OCI-LY3 (cell line): ENCODE measurements around the gene KCTD17.

ENCODE experiments used
- H2AFZ ChIP-seq: fragments of 200-600, 300-600 bp; shearing (Covaris generic); 2 replicates; pipeline ENCODE4 v1.6.0; 2014; ENCODE audit warnings: antibody characterized with exemption, low read depth, low read length
- H3K27ac ChIP-seq: fragments of 200-600, 300-600 bp; sonication (generic); 2 replicates; pipeline ENCODE4 v1.5.1; 2014; ENCODE audit warnings: mild to moderate bottlenecking, low read length, moderate library complexity, mixed read lengths
- H3K27me3 ChIP-seq: fragments of 200-600, 300-600 bp; sonication (generic); 2 replicates; pipeline ENCODE4 v1.6.1; 2014; ENCODE audit warnings: low read depth, low read length, mixed read lengths
- H3K36me3 ChIP-seq: fragments of 200-600, 300-600 bp; sonication (generic); replicated peaks from 2 replicates; pipeline ENCODE3; 2014; ENCODE audit warnings: low read depth, low read length, mixed read lengths
- H3K4me1 ChIP-seq: fragments of 300-600, 200-600 bp; sonication (generic); 2 replicates; pipeline ENCODE4 v1.6.1; 2014; ENCODE audit warnings: low read length, mixed read lengths
- H3K4me2 ChIP-seq: fragments of 200-600, 300-600 bp; sonication (generic); 2 replicates; pipeline ENCODE4 v1.6.1; 2014; ENCODE audit warnings: low read length, mixed read lengths
- H3K4me3 ChIP-seq: fragments of 300-600, 200-600 bp; sonication (generic); 2 replicates; pipeline ENCODE4 v1.5.1; 2014; ENCODE audit warnings: antibody characterized with exemption, mild to moderate bottlenecking, low read length, moderate library complexity
- H3K79me2 ChIP-seq: fragments of 300-600, 200-600 bp; shearing (Covaris generic); 2 replicates; pipeline ENCODE4 v1.6.1; 2014; ENCODE audit warnings: mild to moderate bottlenecking, low read length, mixed read lengths
- H3K9ac ChIP-seq: fragments of 300-600, 200-600 bp; shearing (Covaris generic); 2 replicates; pipeline ENCODE4 v1.6.0; 2014; ENCODE audit warnings: mild to moderate bottlenecking, low read length, moderate library complexity
- H3K9me3 ChIP-seq: fragments of 200-600, 300-600 bp; shearing (Covaris generic); 2 replicates; pipeline ENCODE4 v1.6.1; 2014; ENCODE audit warnings: low read length, mixed read lengths; ENCODE audit not compliant: insufficient read depth
- H4K20me1 ChIP-seq: fragments of 200-600, 300-600 bp; sonication (generic); 2 replicates; pipeline ENCODE4 v1.6.1; 2016; ENCODE audit warnings: low read length, mixed read lengths; ENCODE audit not compliant: insufficient read depth
- EZH2phosphoT487 ChIP-seq: fragments of 200-600 bp; shearing (Covaris generic); IDR thresholded peaks from 2 replicates; pipeline ENCODE4 v1.6.1; 2018; ENCODE audit warnings: antibody characterized with exemption, mixed run types, low read depth
- TF ChIP-seq, protein P1 (sequence below): fragments of 200-600, 300-600 bp; sonication (generic); IDR thresholded peaks from 2 replicates; pipeline ENCODE4 v1.5.1; 2014; ENCODE audit warnings: antibody characterized with exemption, low read length, low read depth

Gene KCTD17

DNA sequence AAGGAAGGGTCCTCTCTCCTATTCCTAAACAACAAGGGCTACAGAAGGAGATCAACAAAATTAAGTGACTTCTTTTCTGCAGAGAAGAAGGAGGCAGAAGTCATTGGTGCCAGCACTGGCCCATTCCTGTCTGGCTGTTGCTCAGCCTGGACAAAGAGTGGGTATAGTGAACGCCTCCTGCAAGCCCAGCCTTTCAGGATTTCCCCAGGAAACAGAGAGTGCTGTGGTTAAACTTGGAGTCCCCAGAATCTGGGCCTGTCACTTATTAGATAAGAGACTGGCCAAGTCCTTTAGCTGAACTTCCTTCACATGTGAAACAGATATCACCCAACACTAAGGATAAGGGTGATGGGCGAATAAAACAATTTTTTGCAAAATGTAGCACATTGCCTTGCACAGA is 43.2 kb upstream of the KCTD17 start:
- H3K4me2 ChIP-seq = no peak overlapping the region
- no peaks in the 10 kb centered on the region for H4K20me1 ChIP-seq
- TF ChIP-seq, protein P1, sequence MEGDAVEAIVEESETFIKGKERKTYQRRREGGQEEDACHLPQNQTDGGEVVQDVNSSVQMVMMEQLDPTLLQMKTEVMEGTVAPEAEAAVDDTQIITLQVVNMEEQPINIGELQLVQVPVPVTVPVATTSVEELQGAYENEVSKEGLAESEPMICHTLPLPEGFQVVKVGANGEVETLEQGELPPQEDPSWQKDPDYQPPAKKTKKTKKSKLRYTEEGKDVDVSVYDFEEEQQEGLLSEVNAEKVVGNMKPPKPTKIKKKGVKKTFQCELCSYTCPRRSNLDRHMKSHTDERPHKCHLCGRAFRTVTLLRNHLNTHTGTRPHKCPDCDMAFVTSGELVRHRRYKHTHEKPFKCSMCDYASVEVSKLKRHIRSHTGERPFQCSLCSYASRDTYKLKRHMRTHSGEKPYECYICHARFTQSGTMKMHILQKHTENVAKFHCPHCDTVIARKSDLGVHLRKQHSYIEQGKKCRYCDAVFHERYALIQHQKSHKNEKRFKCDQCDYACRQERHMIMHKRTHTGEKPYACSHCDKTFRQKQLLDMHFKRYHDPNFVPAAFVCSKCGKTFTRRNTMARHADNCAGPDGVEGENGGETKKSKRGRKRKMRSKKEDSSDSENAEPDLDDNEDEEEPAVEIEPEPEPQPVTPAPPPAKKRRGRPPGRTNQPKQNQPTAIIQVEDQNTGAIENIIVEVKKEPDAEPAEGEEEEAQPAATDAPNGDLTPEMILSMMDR = no peak
- TF ChIP-seq EZH2phosphoT487 = no peak
- H3K27ac ChIP-seq = no peak overlapping the region
- no peaks in the 10 kb centered on the region for H3K9me3 ChIP-seq
- no peak overlapping the region for H3K4me3 ChIP-seq
- peaks cover 49% of the 10 kb centered on the region for H3K27me3 ChIP-seq
- H2AFZ ChIP-seq = no peak overlapping the region
- no peaks in the 10 kb centered on the region for H3K4me1 ChIP-seq
- H3K9ac ChIP-seq = no peak overlapping the region
- H3K36me3 ChIP-seq = no peaks in the 10 kb centered on the region
- H3K79me2 ChIP-seq = no peaks in the 10 kb centered on the region

DNA sequence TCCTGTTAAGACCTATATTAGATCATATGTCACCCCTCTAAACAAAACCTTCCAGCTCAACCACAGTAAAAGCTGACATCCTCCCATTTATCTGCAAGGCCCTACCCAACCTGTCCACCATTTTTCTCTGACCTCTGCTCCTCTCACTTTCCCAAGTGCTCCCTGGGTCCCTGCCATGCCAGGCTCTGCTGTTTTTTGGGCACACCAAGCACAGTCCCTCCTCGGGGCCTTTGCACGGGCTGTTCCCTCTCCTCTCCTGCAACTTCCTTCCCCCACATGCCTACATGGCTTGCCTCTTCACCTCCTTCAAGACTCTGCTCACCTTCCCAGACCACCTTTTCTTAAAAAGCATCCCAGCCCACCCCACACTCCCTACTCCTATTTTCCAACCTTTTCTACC is 42.1 kb upstream of the KCTD17 start:
- Histone ChIP-seq H4K20me1 (no peaks in the 10 kb centered on the region), H3K79me2 (no peaks in the 10 kb centered on the region), H3K4me1 (no peaks in the 10 kb centered on the region), H3K4me2 (no peak overlapping the region), H3K4me3 (no peak overlapping the region), H3K27ac (no peak overlapping the region), H3K36me3 (no peaks in the 10 kb centered on the region), H2AFZ (no peak overlapping the region), H3K9me3 (no peaks in the 10 kb centered on the region), H3K9ac (no peak overlapping the region), H3K27me3 (peaks cover 49% of the 10 kb centered on the region)
- TF ChIP-seq EZH2phosphoT487 = no peak
- TF ChIP-seq, protein P1 = no peak

DNA sequence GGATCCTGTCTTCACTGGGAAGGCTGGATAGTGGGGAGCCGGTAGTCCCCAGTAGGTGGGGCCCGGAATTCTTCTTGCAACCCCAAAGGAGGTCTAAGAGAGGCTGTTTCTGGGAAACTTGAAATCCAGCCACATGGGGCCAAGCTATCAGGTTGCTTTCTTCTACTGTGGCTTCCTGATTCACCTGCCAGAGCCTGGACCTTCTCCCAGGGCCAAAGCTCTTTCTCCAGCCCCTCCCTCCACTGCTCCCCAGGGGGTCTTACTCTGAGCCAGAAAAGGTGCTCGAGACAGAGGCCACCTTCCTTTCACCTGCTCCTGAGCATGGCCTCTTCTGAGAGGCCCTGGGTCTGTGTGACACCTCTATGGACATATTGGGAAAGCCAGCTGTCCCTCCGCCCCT is 41.4 kb upstream of the KCTD17 start:
- H3K27ac ChIP-seq = no peak overlapping the region
- no peak overlapping the region for H3K4me2 ChIP-seq
- H4K20me1 ChIP-seq = no peaks in the 10 kb centered on the region
- H3K4me3 ChIP-seq = no peak overlapping the region
- no peaks in the 10 kb centered on the region for H3K9me3 ChIP-seq
- no peak overlapping the region for H2AFZ ChIP-seq
- no peak overlapping the region for H3K9ac ChIP-seq
- no peaks in the 10 kb centered on the region for H3K4me1 ChIP-seq
- H3K27me3 ChIP-seq = peaks cover 47% of the 10 kb centered on the region
- TF ChIP-seq, protein P1 = no peak
- no peak for TF ChIP-seq EZH2phosphoT487
- H3K79me2 ChIP-seq = no peaks in the 10 kb centered on the region
- no peaks in the 10 kb centered on the region for H3K36me3 ChIP-seq

DNA sequence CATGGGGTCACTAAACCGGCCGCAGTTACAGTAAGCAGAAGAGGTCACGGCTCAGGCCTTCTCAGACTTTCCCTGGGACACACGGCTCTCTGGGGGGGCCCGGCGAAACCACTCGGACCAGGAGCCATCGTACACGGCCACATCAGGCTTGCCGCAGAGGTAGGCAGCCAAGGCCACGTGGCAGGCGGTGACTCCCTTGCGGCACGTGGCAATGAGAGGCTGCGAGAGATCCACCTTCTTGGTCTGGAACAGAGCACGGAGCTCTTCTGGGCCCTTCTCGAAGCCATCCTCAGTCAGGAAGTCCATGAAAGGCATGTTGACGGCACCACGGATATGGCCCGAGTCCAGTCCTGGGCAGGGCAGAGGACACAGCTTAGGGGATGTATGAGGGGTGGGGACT is 40.6 kb upstream of the KCTD17 start:
- no peak overlapping the region for H3K4me2 ChIP-seq
- no peaks in the 10 kb centered on the region for H4K20me1 ChIP-seq
- peaks cover 39% of the 10 kb centered on the region for H3K27me3 ChIP-seq
- no peaks in the 10 kb centered on the region for H3K9me3 ChIP-seq
- no peak overlapping the region for H3K9ac ChIP-seq
- H3K36me3 ChIP-seq = no peaks in the 10 kb centered on the region
- TF ChIP-seq, protein P1 = no peak
- no peak for TF ChIP-seq EZH2phosphoT487
- H3K79me2 ChIP-seq = no peaks in the 10 kb centered on the region
- no peaks in the 10 kb centered on the region for H3K4me1 ChIP-seq
- no peak overlapping the region for H3K27ac ChIP-seq
- H2AFZ ChIP-seq = no peak overlapping the region
- H3K4me3 ChIP-seq = no peak overlapping the region
